Measurements from ENCODE around the gene ZNF555. TPM values are rescaled to one million over a fixed set of nuclear protein-coding genes. Genes with fewer than 3 reads are reported as not detected.

Gene ZNF555
- total and polyA plus RNA-seq, 2 of the 13 experiments (the other 11 are each of a cell fraction or from before 2014, with no cell fraction given): 5.0 to 8.0 TPM

DNA sequence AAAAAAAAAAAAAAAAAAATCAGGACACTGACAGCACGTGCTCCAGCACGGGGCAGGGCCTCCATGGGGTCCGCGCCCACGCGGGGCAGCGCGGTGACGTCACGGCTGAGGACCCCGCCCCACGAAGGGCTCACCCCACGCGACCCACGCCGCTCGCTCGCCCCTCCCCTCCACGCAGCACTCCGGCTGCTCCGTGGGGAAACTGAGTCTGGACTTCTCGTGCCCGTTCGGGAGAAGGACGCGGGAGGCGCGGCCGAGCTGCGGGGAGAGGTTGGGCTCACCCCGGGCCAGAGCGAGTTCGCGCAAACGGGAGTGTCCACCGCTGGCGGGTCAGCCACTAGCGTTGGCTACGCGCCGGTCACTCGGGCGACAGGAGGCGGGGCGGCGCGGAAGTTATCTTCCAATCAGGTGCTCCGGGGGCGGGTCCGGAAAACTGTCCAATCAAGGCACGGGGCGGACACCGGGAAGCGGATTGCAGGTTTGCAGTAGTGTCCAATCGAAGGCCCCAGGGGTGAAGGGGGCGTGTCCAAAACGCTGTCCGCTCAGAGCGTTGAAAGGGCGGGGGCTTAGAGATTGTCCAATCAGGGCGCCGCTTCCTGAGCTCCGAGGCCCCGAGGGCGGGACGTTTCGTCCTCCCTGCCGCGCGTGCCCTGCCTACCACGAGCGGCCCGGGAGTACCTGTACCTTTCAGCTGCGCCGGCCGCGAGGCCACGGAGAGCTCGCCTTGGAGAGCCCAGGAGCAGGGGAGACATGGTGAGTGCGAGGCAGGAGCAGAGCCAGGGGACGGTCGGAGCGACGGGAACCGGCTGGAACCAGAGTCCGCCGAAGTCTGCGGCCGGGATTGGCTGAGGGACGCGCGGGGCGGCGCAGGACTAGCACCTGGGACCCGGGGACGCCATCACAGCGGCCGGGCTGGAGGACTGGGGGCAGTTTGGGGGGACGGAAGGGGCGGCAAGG, 59.3 kb downstream of the ZNF555 start, which contains the start of gene ZNF57 (continued):
- peak; percentile 61; the same call in 1 of the 2 replicates for TF ChIP-seq ZFP91 (CRISPR knock-in tag; IDR thresholded peaks at IDR 0.05; ENCODE audit: borderline replicate concordance)
- peak; percentile 99 for TF ChIP-seq SP4 (CRISPR knock-in tag; IDR thresholded peaks at IDR 0.05)
- TF ChIP-seq, protein P1, sequence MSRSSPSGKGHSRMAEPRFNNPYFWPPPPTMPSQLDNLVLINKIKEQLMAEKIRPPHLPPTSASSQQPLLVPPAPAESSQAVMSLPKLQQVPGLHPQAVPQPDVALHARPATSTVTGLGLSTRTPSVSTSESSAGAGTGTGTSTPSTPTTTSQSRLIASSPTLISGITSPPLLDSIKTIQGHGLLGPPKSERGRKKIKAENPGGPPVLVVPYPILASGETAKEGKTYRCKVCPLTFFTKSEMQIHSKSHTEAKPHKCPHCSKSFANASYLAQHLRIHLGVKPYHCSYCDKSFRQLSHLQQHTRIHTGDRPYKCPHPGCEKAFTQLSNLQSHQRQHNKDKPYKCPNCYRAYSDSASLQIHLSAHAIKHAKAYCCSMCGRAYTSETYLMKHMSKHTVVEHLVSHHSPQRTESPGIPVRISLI (CRISPR knock-in tag; IDR thresholded peaks at IDR 0.05; ENCODE audit: borderline replicate concordance): peak; percentile 94
- TF ChIP-seq HES4 (CRISPR knock-in tag; IDR thresholded peaks at IDR 0.05; ENCODE audit: borderline replicate concordance): no peak
- 0 out of 2 replicates have a peak, but pooled peaks have one; percentile 26 for TF ChIP-seq ZNF280D (CRISPR knock-in tag; IDR thresholded peaks at IDR 0.05)
- TF ChIP-seq, protein P2, sequence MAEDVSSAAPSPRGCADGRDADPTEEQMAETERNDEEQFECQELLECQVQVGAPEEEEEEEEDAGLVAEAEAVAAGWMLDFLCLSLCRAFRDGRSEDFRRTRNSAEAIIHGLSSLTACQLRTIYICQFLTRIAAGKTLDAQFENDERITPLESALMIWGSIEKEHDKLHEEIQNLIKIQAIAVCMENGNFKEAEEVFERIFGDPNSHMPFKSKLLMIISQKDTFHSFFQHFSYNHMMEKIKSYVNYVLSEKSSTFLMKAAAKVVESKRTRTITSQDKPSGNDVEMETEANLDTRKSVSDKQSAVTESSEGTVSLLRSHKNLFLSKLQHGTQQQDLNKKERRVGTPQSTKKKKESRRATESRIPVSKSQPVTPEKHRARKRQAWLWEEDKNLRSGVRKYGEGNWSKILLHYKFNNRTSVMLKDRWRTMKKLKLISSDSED (CRISPR knock-in tag; IDR thresholded peaks at IDR 0.05): 0 out of 2 replicates have a peak, but pooled peaks have one; percentile 64
- peak; percentile 45; the same call in 1 of the 2 replicates for TF ChIP-seq SNAPC2 (CRISPR knock-in tag; IDR thresholded peaks at IDR 0.05)
- TF ChIP-seq ZNF441 (CRISPR knock-in tag; IDR thresholded peaks at IDR 0.05; ENCODE audit: borderline replicate concordance): peak; percentile 72; the same call in 1 of the 2 replicates
- TF ChIP-seq POLR2AphosphoS2 (IDR thresholded peaks at IDR 0.05; ENCODE audit: low read depth, low read length): no peak
- peak; percentile 65; the same call in 1 of the 2 replicates for TF ChIP-seq ZGPAT (CRISPR knock-in tag; IDR thresholded peaks at IDR 0.05)
- no peak; the same call in 1 of the 2 replicates for TF ChIP-seq FOXC1 (CRISPR knock-in tag; IDR thresholded peaks at IDR 0.05; ENCODE audit: borderline replicate concordance)
- TF ChIP-seq HNRNPL (IDR thresholded peaks at IDR 0.05; ENCODE audit: low read depth, low read length): no peak
- no peak for TF ChIP-seq ZSCAN20 (CRISPR knock-in tag; IDR thresholded peaks at IDR 0.05; ENCODE audit: borderline replicate concordance)
- peak; percentile 71 for TF ChIP-seq SALL1 (CRISPR knock-in tag; IDR thresholded peaks at IDR 0.05)
- TF ChIP-seq ASH2L (IDR thresholded peaks at IDR 0.05; ENCODE audit: insufficient read length, low read depth, low read length): peak; percentile 40
- no peak for TF ChIP-seq EZH2 (conservative IDR thresholded peaks at IDR 0.05; ENCODE audit: low read depth, low read length)
- TF ChIP-seq, protein P3, sequence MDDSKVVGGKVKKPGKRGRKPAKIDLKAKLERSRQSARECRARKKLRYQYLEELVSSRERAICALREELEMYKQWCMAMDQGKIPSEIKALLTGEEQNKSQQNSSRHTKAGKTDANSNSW (CRISPR knock-in tag; IDR thresholded peaks at IDR 0.05; ENCODE audit: borderline replicate concordance): 0 out of 2 replicates have a peak, but pooled peaks have one; percentile 58
- no peak for TF ChIP-seq SAFB2 (CRISPR knock-in tag; IDR thresholded peaks at IDR 0.05; ENCODE audit: borderline replicate concordance, low read depth)
